Measurements from ENCODE around the gene KCNE5.
"Not testable (repeated sequence)": the region's sequence is repeated elsewhere in the genome, so short reads cannot be mapped to it uniquely, and the experiment has no call there.

The KCNE5 gene

GRCh38 chrX:109601486-109601885 lies 23.5 kb downstream of the KCNE5 start:
- DNase-seq = no peak

GRCh38 chrX:109600237-109600651 lies 24.7 kb downstream of the KCNE5 start:
- DNase-seq = no peak

GRCh38 chrX:109596015-109596414 lies 29.0 kb downstream of the KCNE5 start:
- DNase-seq = no peak

GRCh38 chrX:109590176-109590575 lies 34.8 kb downstream of the KCNE5 start:
- no peak for DNase-seq

GRCh38 chrX:109585488-109585887 lies 39.5 kb downstream of the KCNE5 start:
- DNase-seq = no peak

GRCh38 chrX:109578916-109579315 lies 46.1 kb downstream of the KCNE5 start:
- no peak for DNase-seq

- no peak for DNase-seq
Observed at GRCh38 chrX:109577055-109577454, 47.9 kb downstream of the KCNE5 start.

GRCh38 chrX:109576083-109576482 lies 48.9 kb downstream of the KCNE5 start:
- not testable (repeated sequence) for DNase-seq

Data from midbrain (tissue), 1 donor.